Upper lobe of right lung (tissue), 1 donor: ENCODE measurements around the gene GRN. TPM values are rescaled to one million over a fixed set of nuclear protein-coding genes. Genes with fewer than 3 reads are reported as not detected.

Experiments used
- ATAC-seq: fragments of 200-7000 bp; cut with Tn5 transposase; one replicate; pipeline ENCODE4 v1.9.1; 2020; ENCODE audit warnings: mild to moderate bottlenecking, moderate library complexity
- DNase-seq: peaks from one replicate; pipeline ENCODE4 v3.0.0-alpha.2; 2020
- H3K27ac ChIP-seq: fragments of 200-600 bp; one replicate; pipeline ENCODE4 v1.8.0; 2022
- H3K27me3 ChIP-seq: fragments of 200-600 bp; one replicate; pipeline ENCODE4 v1.8.0; 2022; ENCODE audit warnings: mild to moderate bottlenecking
- H3K36me3 ChIP-seq: fragments of 200-600 bp; one replicate; pipeline ENCODE4 v1.8.0; 2022
- H3K4me1 ChIP-seq: fragments of 200-600 bp; one replicate; pipeline ENCODE4 v1.8.0; 2022
- H3K4me3 ChIP-seq: fragments of 200-600 bp; one replicate; pipeline ENCODE4 v1.8.0; 2022; ENCODE audit warnings: mild to moderate bottlenecking
- H3K9me3 ChIP-seq: fragments of 200-600 bp; one replicate; pipeline ENCODE4 v1.8.0; 2022
- intact Hi-C: fragments of 100-400 bp; cut with DNase I; formaldehyde crosslinking; loops from one replicate; pipeline ENCODE4 v1.11.0; 2022
- total RNA-seq: library from RNA; stranded (reverse); fragmentation: NEBNext Ultra II Directional; extraction: Animal tissue kit (Norgen Biotek cat#: 25700); gene quantifications from one replicate; pipeline ENCODE4 v1.2.1, GENCODE V29; 2021
- TF ChIP-seq, protein P1 (sequence below): fragments of 200-600 bp; IDR thresholded peaks from one replicate; pipeline ENCODE4 v1.8.0; 2022; ENCODE audit warnings: antibody characterized with exemption
- donor health status: DM: no; HTN: yes; CAD: no; lungs with severe emphysema.

The GRN gene
- total RNA-seq, 1 donor from 2014 or later, result 722 TPM

DNA sequence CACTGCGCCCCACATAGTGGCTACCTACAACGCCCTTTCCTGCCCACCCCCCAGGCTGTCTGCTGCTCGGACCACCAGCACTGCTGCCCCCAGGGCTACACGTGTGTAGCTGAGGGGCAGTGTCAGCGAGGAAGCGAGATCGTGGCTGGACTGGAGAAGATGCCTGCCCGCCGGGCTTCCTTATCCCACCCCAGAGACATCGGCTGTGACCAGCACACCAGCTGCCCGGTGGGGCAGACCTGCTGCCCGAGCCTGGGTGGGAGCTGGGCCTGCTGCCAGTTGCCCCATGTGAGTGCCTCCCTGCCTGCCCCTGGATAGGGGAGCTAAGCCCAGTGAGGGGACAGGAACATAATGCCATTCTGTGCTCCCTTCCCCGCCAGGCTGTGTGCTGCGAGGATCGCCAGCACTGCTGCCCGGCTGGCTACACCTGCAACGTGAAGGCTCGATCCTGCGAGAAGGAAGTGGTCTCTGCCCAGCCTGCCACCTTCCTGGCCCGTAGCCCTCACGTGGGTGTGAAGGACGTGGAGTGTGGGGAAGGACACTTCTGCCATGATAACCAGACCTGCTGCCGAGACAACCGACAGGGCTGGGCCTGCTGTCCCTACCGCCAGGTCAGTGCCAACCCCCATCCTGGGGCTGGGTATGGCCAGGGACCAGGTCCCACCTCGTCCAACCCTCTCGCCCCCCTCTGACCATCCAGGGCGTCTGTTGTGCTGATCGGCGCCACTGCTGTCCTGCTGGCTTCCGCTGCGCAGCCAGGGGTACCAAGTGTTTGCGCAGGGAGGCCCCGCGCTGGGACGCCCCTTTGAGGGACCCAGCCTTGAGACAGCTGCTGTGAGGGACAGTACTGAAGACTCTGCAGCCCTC is 7.1 kb downstream of the GRN start:
- no peak overlapping the region for H3K27ac ChIP-seq
- no peak for ATAC-seq
- no peaks in the 10 kb centered on the region for H3K27me3 ChIP-seq
- H3K36me3 ChIP-seq, result peaks cover 39% of the 10 kb centered on the region
- TF ChIP-seq, protein P1, sequence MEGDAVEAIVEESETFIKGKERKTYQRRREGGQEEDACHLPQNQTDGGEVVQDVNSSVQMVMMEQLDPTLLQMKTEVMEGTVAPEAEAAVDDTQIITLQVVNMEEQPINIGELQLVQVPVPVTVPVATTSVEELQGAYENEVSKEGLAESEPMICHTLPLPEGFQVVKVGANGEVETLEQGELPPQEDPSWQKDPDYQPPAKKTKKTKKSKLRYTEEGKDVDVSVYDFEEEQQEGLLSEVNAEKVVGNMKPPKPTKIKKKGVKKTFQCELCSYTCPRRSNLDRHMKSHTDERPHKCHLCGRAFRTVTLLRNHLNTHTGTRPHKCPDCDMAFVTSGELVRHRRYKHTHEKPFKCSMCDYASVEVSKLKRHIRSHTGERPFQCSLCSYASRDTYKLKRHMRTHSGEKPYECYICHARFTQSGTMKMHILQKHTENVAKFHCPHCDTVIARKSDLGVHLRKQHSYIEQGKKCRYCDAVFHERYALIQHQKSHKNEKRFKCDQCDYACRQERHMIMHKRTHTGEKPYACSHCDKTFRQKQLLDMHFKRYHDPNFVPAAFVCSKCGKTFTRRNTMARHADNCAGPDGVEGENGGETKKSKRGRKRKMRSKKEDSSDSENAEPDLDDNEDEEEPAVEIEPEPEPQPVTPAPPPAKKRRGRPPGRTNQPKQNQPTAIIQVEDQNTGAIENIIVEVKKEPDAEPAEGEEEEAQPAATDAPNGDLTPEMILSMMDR, result no peak
- H3K4me3 ChIP-seq, result no peak overlapping the region
- H3K4me1 ChIP-seq, result peaks cover 2% of the 10 kb centered on the region
- H3K9me3 ChIP-seq, result no peaks in the 10 kb centered on the region
- no peak for DNase-seq
- intact Hi-C loops, result no loop called here

DNA sequence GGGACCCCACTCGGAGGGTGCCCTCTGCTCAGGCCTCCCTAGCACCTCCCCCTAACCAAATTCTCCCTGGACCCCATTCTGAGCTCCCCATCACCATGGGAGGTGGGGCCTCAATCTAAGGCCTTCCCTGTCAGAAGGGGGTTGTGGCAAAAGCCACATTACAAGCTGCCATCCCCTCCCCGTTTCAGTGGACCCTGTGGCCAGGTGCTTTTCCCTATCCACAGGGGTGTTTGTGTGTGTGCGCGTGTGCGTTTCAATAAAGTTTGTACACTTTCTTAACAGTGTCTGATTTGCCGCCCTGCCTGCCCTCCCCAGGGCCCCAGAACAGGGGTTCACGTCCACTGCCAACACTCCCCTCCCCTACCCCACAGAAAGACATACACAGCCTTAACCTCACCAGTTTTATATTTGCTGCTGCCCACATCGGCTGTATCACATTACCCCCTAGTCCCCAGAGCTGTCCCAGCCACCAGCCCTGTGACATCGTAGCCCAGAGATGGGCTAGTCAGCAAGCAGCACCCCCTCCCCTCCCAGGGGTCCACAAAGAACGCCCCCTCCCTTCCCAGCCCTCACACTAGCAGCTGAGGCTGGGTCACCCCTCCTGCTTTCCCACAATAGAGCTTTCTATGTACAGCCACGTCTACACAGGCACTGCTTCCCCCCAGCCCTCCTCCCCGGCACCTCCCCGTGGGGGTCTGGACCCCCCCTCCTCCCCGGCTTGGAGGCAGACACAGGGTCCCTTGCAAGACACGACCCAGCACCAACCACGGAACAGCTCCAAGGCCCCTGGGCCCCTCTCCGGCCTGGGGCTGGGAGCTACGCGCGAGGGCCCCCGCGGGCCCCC is 7.9 kb downstream of the GRN start:
- TF ChIP-seq, protein P1, result no peak
- intact Hi-C loops, result no loop called here
- H3K4me1 ChIP-seq, result no peaks in the 10 kb centered on the region
- no peaks in the 10 kb centered on the region for H3K9me3 ChIP-seq
- peak overlapping the region; percentile 23 for H3K4me3 ChIP-seq
- peaks cover 39% of the 10 kb centered on the region for H3K36me3 ChIP-seq
- no peak overlapping the region for H3K27ac ChIP-seq
- ATAC-seq (no peak), DNase-seq (no peak)
- no peaks in the 10 kb centered on the region for H3K27me3 ChIP-seq

DNA sequence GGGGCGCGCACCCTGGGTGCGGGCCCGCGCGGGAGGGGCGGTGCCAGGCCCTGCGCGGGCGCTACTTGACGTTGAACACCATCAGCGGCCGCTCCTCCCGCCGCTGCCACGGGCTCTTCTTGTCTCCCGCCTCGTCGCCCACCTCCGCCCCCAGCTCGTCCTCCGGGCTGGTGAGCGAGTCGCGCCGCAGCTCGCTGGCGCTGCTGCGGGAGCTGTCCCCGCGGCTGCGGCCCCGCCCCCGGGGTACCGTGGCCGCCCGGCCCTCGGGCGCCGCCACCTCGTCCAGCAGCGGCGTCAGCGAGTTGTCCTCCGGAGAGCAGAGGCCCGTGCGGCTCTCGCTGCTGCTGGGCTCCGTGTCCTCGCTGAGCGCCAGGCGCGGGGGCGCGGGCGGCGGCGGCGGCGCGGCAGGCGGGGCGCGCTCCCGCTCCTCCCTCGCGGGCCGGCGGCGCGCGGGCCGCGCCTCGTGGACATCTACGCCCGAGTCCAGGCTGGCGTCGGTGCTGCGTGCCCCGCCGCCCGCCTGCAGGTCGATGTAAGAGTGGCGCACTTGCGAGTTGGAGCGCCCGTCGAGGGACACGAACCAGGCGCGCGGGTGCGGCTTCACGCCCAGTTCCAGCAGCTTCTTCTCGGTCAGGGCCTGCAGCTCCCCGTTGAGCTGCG is 8.7 kb downstream of the GRN start:
- TF ChIP-seq, protein P1, result no peak
- H3K4me3 ChIP-seq, result peak overlapping the region; percentile 23
- peak; percentile 46 for ATAC-seq
- no peaks in the 10 kb centered on the region for H3K27me3 ChIP-seq
- no peaks in the 10 kb centered on the region for H3K9me3 ChIP-seq
- intact Hi-C loops, result no loop called here
- H3K4me1 ChIP-seq, result no peaks in the 10 kb centered on the region
- peaks cover 39% of the 10 kb centered on the region for H3K36me3 ChIP-seq
- DNase-seq, result peak; percentile 74
- no peak overlapping the region for H3K27ac ChIP-seq

DNA sequence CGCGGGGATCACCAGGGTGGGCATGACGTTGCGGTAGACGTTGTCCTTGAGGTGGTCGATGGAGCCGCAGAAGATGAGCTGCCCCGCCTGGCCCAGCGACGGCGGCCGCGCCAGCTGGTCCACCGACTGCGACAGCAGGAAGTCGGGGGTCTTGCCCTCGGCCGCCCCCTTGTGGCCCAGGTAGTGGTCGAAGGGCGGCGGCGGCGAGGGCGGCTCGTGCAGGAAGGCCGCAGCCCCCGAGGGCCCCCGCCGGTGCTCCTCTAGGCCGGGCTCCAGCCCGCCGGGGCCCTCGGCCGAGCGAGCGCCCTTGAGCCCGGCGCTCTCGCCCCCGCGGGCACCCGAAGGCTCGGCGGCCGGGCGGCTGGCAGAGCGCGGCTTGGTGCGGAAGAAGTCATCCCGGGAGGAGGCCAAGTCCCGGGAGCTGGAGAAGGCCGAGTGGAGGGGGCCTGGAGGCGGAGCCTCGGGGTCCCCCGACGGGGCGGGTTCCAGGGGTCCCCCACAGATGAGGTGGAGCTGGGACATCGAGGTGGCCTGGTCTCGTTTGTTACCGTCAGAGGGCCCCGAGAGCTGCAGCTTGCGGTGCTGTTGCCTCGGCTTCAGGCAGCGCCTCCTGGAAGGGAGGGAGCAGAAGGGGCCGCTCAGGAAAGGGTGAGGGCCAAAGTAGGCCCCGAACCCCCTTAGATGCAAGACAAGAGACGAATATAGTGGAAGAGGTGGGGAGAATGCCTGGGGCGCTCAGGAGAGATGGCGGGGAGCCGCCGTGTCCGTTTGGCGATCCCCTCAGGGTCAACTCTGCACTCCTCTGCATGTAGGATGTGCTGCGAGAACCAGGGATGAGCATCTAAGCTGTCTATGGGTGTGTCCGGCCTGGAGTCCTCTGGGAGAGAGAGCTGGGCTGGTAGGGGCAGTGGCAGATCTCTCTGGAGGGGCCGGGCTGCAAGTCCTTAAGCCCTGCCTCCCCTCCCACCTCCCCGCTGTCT is 9.8 kb downstream of the GRN start:
- no peaks in the 10 kb centered on the region for H3K9me3 ChIP-seq
- no peaks in the 10 kb centered on the region for H3K27me3 ChIP-seq
- no peak overlapping the region for H3K4me3 ChIP-seq
- DNase-seq (peak; percentile 73), ATAC-seq (peak; percentile 10)
- intact Hi-C loops, result no loop called here
- H3K27ac ChIP-seq, result no peak overlapping the region
- H3K36me3 ChIP-seq, result peaks cover 30% of the 10 kb centered on the region
- TF ChIP-seq, protein P1, result peak; percentile 20
- H3K4me1 ChIP-seq, result no peaks in the 10 kb centered on the region
